Breast epithelium (tissue), 4 donors: ENCODE data around the gene FLACC1. TPM values are rescaled to one million over a fixed set of nuclear protein-coding genes. Genes with fewer than 3 reads are reported as not detected.
A peak's percentile ranks its signal among the peaks of the same experiment; 100 is the strongest.

Source experiments
- DNase-seq, 2 donors: peaks; one replicate each; pipeline ENCODE4 v3.0.0-alpha.2; 2019; ENCODE audit warnings: low spot score in 2 of 2
- H3K27ac ChIP-seq, 2 donors: fragments of 200-600 bp; sonication (generic) in 1 of 2; one replicate each; pipeline ENCODE4 v1.5.1; 2016 to 2019; ENCODE audit warnings: mild to moderate bottlenecking in 1 of 2
- H3K27me3 ChIP-seq, 2 donors: fragments of 200-600 bp; sonication (generic) in 1 of 2; one replicate each; pipeline versions ENCODE4 v1.5.1 to v1.6.0; 2017 to 2019; ENCODE audit warnings: control low read depth in 1 of 2, mild to moderate bottlenecking in 1 of 2
- H3K36me3 ChIP-seq: fragments of 200-600 bp; one replicate; pipeline ENCODE4 v1.5.1; 2019
- H3K4me1 ChIP-seq, 2 donors: fragments of 200-600 bp; sonication (generic); one replicate each; pipeline ENCODE4 v1.5.1; 2016 to 2019; ENCODE audit warnings: control low read depth in 1 of 2
- H3K4me3 ChIP-seq, 3 donors: fragments of 200-600 bp; sonication (generic); 1 replicate in 2 of 3; 2 replicates in 1 of 3; pipeline ENCODE4 v1.5.1; 2016 to 2019; ENCODE audit warnings: mild to moderate bottlenecking in 3 of 3, moderate library complexity in 2 of 3
- H3K9me3 ChIP-seq, 2 donors: fragments of 200-600 bp; sonication (generic) in 1 of 2; one replicate each; pipeline ENCODE4 v1.5.1; 2016 to 2019; ENCODE audit warnings: control low read depth in 1 of 2
- CTCF ChIP-seq, 3 donors: fragments of 450-650 bp; IDR thresholded peaks; one replicate each; pipeline ENCODE4 v1.5.1; 2016 to 2017; ENCODE audit warnings: antibody characterized with exemption in 3 of 3, mild to moderate bottlenecking in 3 of 3, moderate library complexity in 3 of 3
- POLR2A ChIP-seq: fragments of 450-650 bp; IDR thresholded peaks from one replicate; pipeline ENCODE4 v1.6.1; 2016; ENCODE audit warnings: antibody characterized with exemption, mild to moderate bottlenecking, moderate library complexity
- POLR2AphosphoS5 ChIP-seq, 3 donors: sonication (generic); formaldehyde crosslinking; IDR thresholded peaks; one replicate each; pipeline ENCODE4 v1.6.1; 2017; ENCODE audit warnings: antibody characterized with exemption in 3 of 3
- intact Hi-C: fragments of 100-400 bp; cut with DNase I; formaldehyde crosslinking; loops from one replicate; pipeline ENCODE4 v1.15.1; 2023; ENCODE audit warnings: low total_unique reads
- total RNA-seq, 3 donors: library from RNA; depleted of rRNA; stranded (reverse); fragments of >200 nt; gene quantifications; one replicate each; pipeline ENCODE4 v1.1.0, GENCODE V29; 2016

FLACC1 gene
- total RNA-seq, 3 donors from 2014 or later: 1.2 to 2.9 (median 1.6) TPM

DNA sequence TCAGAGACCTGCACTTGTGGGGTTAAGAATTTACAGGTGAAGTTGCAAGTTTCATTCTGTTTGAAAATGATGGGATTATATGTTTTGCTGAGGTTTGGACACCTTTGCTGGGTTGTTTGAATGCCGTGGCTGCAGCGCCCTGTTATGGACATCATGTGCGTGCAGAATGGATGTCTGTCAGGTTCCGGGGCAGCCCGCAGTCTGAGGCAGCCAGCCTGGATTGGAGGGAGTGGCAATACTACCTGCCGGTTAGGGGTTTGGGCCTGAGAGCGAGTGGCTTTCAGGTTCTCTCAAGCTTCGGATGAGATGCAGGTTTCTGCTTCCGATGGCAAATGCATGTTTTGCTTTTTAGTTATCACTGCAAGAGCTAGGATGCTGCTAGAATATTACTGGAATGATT, 95.7 kb downstream of the FLACC1 start:
- no peak for DNase-seq
- Histone ChIP-seq H3K4me1 (no peaks in the 10 kb centered on the region), H3K36me3 (no peaks in the 10 kb centered on the region), H3K27ac (no peak overlapping the region), H3K4me3 (peak overlapping the region in 2 of 3 donors; percentile 17 to 28), H3K9me3 (no peaks in the 10 kb centered on the region), H3K27me3 (no peaks in the 10 kb centered on the region)
- TF ChIP-seq POLR2A (no peak), POLR2AphosphoS5 (IDR thresholded peaks at IDR 0.05) (no peak), CTCF (IDR thresholded peaks at IDR 0.05) (no peak)
- intact Hi-C loops: no loop called here

GRCh38 chr2:201260302-201260800, 96.8 kb downstream of the FLACC1 start, which contains the start of gene CASP8:
Gene CASP8, plus strand, starts transcription at chr2:201260536. Its CDS starts 5,951 bp downstream, at chr2:201266487.
- Histone ChIP-seq H3K27ac (peak within 1 kb of the TSS; percentile 92 to 93), H3K36me3 (no peaks in the 10 kb centered on the region), H3K9me3 (no peaks in the 10 kb centered on the region), H3K27me3 (no peaks in the 10 kb centered on the region), H3K4me3 (peak within 1 kb of the TSS; percentile 7 to 78 (median 65)), H3K4me1 (no peaks in the 10 kb centered on the region)
- intact Hi-C loops: no loop called here
- DNase-seq: no peak
- TF ChIP-seq POLR2AphosphoS5 (IDR thresholded peaks at IDR 0.05) (no peak), POLR2A (no peak), CTCF (IDR thresholded peaks at IDR 0.05) (no peak)

DNA sequence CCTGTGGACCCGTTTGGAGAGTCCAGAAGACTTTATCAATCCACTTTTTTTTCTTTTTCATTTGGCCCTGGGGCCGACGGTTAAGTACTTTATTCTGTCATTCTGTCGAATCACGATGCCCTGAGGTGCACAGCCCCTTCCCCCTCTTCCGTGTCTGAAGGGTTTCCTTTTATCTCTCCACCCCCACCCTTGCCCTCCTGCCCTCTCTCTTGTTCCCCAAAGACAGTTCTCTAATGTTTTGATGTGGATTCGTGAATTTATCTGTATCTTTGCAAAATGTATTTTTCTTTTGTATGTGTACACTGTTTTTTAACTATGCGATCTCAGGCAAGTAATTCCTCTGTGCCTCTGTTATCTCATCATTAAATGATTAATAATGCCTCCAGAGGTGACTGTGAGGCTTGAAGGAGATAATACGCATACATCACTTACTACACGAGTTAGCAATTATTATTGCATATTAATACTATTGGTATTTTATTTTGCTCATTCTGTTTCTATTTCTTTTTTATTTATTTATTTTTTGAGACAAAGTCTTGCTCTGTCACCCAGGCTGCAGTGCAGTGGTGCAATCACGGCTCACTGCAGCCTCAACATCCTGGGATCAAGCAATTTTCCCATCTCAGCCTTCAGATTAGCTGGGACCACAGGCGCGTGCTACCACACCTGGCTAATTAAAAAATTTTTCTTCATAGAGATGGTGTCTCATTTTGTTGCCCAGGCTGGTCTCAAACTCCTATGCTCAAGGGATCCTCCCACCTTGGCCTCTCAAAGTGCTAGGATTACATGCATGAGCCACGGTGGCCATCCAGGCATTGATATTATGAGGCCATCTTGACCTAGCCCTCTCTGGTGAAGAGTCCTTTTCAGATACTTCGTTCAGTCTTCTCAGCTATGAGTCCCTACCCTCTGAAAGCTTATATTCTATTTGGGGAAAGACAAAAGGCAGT, 98.2 kb downstream of the FLACC1 start:
- Histone ChIP-seq H3K27ac (peak overlapping the region; percentile 92 to 93), H3K4me3 (peak overlapping the region; percentile 59 to 78 (median 65)), H3K9me3 (no peaks in the 10 kb centered on the region), H3K4me1 (no peaks in the 10 kb centered on the region), H3K36me3 (no peaks in the 10 kb centered on the region), H3K27me3 (no peaks in the 10 kb centered on the region)
- no peak for TF ChIP-seq POLR2A
- TF ChIP-seq CTCF (IDR thresholded peaks at IDR 0.05): no peak
- no peak for TF ChIP-seq POLR2AphosphoS5 (IDR thresholded peaks at IDR 0.05)
- intact Hi-C loops: no loop called here
- DNase-seq: no peak

GRCh38 chr2:201257956-201258665, 99.0 kb downstream of the FLACC1 start:
- H3K9me3 ChIP-seq: no peaks in the 10 kb centered on the region
- H3K4me1 ChIP-seq: no peaks in the 10 kb centered on the region
- H3K4me3 ChIP-seq: peak overlapping the region; percentile 59 to 78 (median 65)
- H3K27me3 ChIP-seq: no peaks in the 10 kb centered on the region
- peak overlapping the region; percentile 92 to 93 for H3K27ac ChIP-seq
- peak; percentile 78 to 85 for DNase-seq
- intact Hi-C loops: no loop called here
- TF ChIP-seq POLR2AphosphoS5 (IDR thresholded peaks at IDR 0.05) (peak; percentile 57 to 62 (median 61)), POLR2A (no peak), CTCF (IDR thresholded peaks at IDR 0.05) (peak in 1 of 3 donors; percentile 13)
- H3K36me3 ChIP-seq: no peaks in the 10 kb centered on the region
